Astrocyte (in vitro differentiated cells and primary cell): Measurements from ENCODE around the gene RSKR. TPM values are rescaled to one million over a fixed set of nuclear protein-coding genes. Genes with fewer than 3 reads are reported as not detected.
A peak's percentile ranks its signal among the peaks of the same experiment; 100 is the strongest.
"Not testable (repeated sequence)": the region's sequence is repeated elsewhere in the genome, so short reads cannot be mapped to it uniquely, and the experiment has no call there.

Source experiments
- DNase-seq: peaks from one replicate; pipeline ENCODE4 v3.0.0-alpha.2; 2010; ENCODE audit warnings: low read depth
- FAIRE-seq: peaks from 2 replicates; lab custom pipeline; 2011; peaks lifted over from hg19 to GRCh38; lab: Jason Lieb, UNC
- H2AFZ ChIP-seq: 2 replicates; pipeline ENCODE4 v1.6.0; 2012; ENCODE audit warnings: low read depth, low read length, inconsistent platforms
- H3K27ac ChIP-seq: 2 replicates; pipeline ENCODE4 v1.5.1; 2011; ENCODE audit warnings: low read depth, low read length, inconsistent platforms
- H3K27me3 ChIP-seq: 2 replicates; pipeline ENCODE4 v1.6.0; 2011; ENCODE audit warnings: low read length, inconsistent platforms; ENCODE audit not compliant: insufficient read depth
- H3K36me3 ChIP-seq: 2 replicates; pipeline ENCODE4 v1.5.1; 2011; ENCODE audit warnings: low read length, inconsistent platforms; ENCODE audit not compliant: insufficient read depth
- H3K4me1 ChIP-seq: 2 replicates; pipeline ENCODE4 v1.5.1; 2011; ENCODE audit warnings: low read length, inconsistent platforms; ENCODE audit not compliant: insufficient read depth
- H3K4me2 ChIP-seq: 2 replicates; pipeline ENCODE4 v1.6.0; 2012; ENCODE audit warnings: low read length, inconsistent platforms
- H3K4me3 ChIP-seq: 2 replicates; pipeline ENCODE4 v1.5.1; 2011; ENCODE audit warnings: low read depth, mild to moderate bottlenecking, low read length, inconsistent platforms; ENCODE audit not compliant: insufficient read depth
- H3K79me2 ChIP-seq: 2 replicates; pipeline ENCODE4 v1.6.0; 2012; ENCODE audit warnings: mild to moderate bottlenecking, low read length, inconsistent platforms; ENCODE audit not compliant: insufficient read depth
- H3K9ac ChIP-seq: 2 replicates; pipeline ENCODE4 v1.6.0; 2012; ENCODE audit warnings: mild to moderate bottlenecking, low read length, inconsistent platforms
- H3K9me3 ChIP-seq: 2 replicates; pipeline ENCODE4 v1.5.1; 2012; ENCODE audit warnings: low read depth, mild to moderate bottlenecking, low read length, inconsistent platforms; ENCODE audit not compliant: insufficient read depth
- H4K20me1 ChIP-seq: 2 replicates; pipeline ENCODE4 v1.6.0; 2012; ENCODE audit warnings: low read length, inconsistent platforms; ENCODE audit not compliant: insufficient read depth
- H3K27ac Mint-ChIP-seq: one replicate; pipeline ENCODE4 v1.8.0; 2021; ENCODE audit warnings: mild to moderate bottlenecking, mixed read lengths; ENCODE audit not compliant: unreplicated experiment
- H3K27me3 Mint-ChIP-seq: one replicate; pipeline ENCODE4 v1.8.0; 2021; ENCODE audit warnings: low read depth, mixed read lengths; ENCODE audit not compliant: unreplicated experiment
- H3K36me3 Mint-ChIP-seq: one replicate; pipeline ENCODE4 v1.8.0; 2021; ENCODE audit warnings: low read depth, mixed read lengths; ENCODE audit not compliant: unreplicated experiment
- H3K4me1 Mint-ChIP-seq: one replicate; pipeline ENCODE4 v1.8.0; 2021; ENCODE audit warnings: low read depth, mixed read lengths; ENCODE audit not compliant: unreplicated experiment
- H3K4me3 Mint-ChIP-seq: one replicate; pipeline ENCODE4 v1.8.0; 2021; ENCODE audit warnings: mild to moderate bottlenecking, moderate library complexity, mixed read lengths; ENCODE audit not compliant: unreplicated experiment
- H3K9me3 Mint-ChIP-seq: one replicate; pipeline ENCODE4 v1.8.0; 2021; ENCODE audit warnings: mild to moderate bottlenecking, mixed read lengths; ENCODE audit not compliant: unreplicated experiment
- CTCF ChIP-seq: IDR thresholded peaks from 2 replicates; pipeline ENCODE4 v1.5.1; 2011; ENCODE audit warnings: low read depth, mild to moderate bottlenecking, inconsistent platforms, low read length, moderate library complexity; ENCODE audit not compliant: insufficient read depth
- EZH2 ChIP-seq: IDR thresholded peaks from 2 replicates; pipeline ENCODE4 v1.6.1; 2012; ENCODE audit warnings: mild to moderate bottlenecking, low read length, inconsistent platforms; ENCODE audit not compliant: insufficient read depth
- total RNA-seq: library from RNA; stranded (reverse); gene quantifications from 2 replicates; pipeline ENCODE4 v1.2.1, GENCODE V29; 2021

Gene RSKR
- total RNA-seq, 1 donor from 2014 or later: 13.5 TPM

- Histone ChIP-seq H3K79me2 (no peaks in the 10 kb centered on the region), H3K9ac (no peak overlapping the region), H3K4me3 (no peak overlapping the region), H3K4me1 (no peaks in the 10 kb centered on the region), H3K27ac (no peak overlapping the region), H3K4me2 (no peak overlapping the region), H2AFZ (no peak overlapping the region), H4K20me1 (peaks cover 14% of the 10 kb centered on the region), H3K36me3 (peaks cover 39% of the 10 kb centered on the region), H3K9me3 (no peaks in the 10 kb centered on the region), H3K27me3 (no peaks in the 10 kb centered on the region)
- TF ChIP-seq EZH2 (no peak), CTCF (peak; percentile 65)
- Mint-ChIP-seq H3K4me1 (no peaks in the 10 kb centered on the region), H3K4me3 (no peak overlapping the region), H3K27me3 (no peaks in the 10 kb centered on the region), H3K36me3 (peaks cover 28% of the 10 kb centered on the region), H3K27ac (no peak overlapping the region), H3K9me3 (no peaks in the 10 kb centered on the region)
- DNase-seq (no peak), FAIRE-seq (no peak)
Measured at GRCh38 chr17:28612936-28613872, 781 bp downstream of the RSKR start.

GRCh38 chr17:28612531-28612930 lies 1.5 kb downstream of the RSKR start:
- H3K9me3 ChIP-seq: no peaks in the 10 kb centered on the region
- Mint-ChIP-seq H3K27me3 (no peaks in the 10 kb centered on the region), H3K36me3 (peaks cover 28% of the 10 kb centered on the region), H3K4me1 (no peaks in the 10 kb centered on the region), H3K27ac (no peak overlapping the region), H3K9me3 (no peaks in the 10 kb centered on the region), H3K4me3 (no peak overlapping the region)
- FAIRE-seq (no peak), DNase-seq (no peak)
- H3K4me2 ChIP-seq: no peak overlapping the region
- peaks cover 14% of the 10 kb centered on the region for H4K20me1 ChIP-seq
- H3K27ac ChIP-seq: no peak overlapping the region
- H2AFZ ChIP-seq: no peak overlapping the region
- no peaks in the 10 kb centered on the region for H3K27me3 ChIP-seq
- no peak overlapping the region for H3K4me3 ChIP-seq
- H3K4me1 ChIP-seq: no peaks in the 10 kb centered on the region
- no peak overlapping the region for H3K9ac ChIP-seq
- TF ChIP-seq CTCF (no peak), EZH2 (no peak)
- peaks cover 38% of the 10 kb centered on the region for H3K36me3 ChIP-seq
- H3K79me2 ChIP-seq: no peaks in the 10 kb centered on the region

GRCh38 chr17:28610376-28610775 lies 3.6 kb downstream of the RSKR start:
- Histone ChIP-seq H2AFZ (no peak overlapping the region), H3K4me3 (no peak overlapping the region), H3K9me3 (no peaks in the 10 kb centered on the region), H3K9ac (no peak overlapping the region), H3K79me2 (no peaks in the 10 kb centered on the region), H3K36me3 (peaks cover 17% of the 10 kb centered on the region), H3K4me2 (no peak overlapping the region), H3K4me1 (no peaks in the 10 kb centered on the region), H3K27me3 (no peaks in the 10 kb centered on the region), H3K27ac (no peak overlapping the region), H4K20me1 (peaks cover 12% of the 10 kb centered on the region)
- H3K4me3 Mint-ChIP-seq: no peak overlapping the region
- no peak for FAIRE-seq
- no peaks in the 10 kb centered on the region for H3K4me1 Mint-ChIP-seq
- TF ChIP-seq CTCF (no peak), EZH2 (no peak)
- no peak overlapping the region for H3K27ac Mint-ChIP-seq
- no peak for DNase-seq
- no peaks in the 10 kb centered on the region for H3K9me3 Mint-ChIP-seq
- H3K36me3 Mint-ChIP-seq: peaks cover 12% of the 10 kb centered on the region
- H3K27me3 Mint-ChIP-seq: no peaks in the 10 kb centered on the region

GRCh38 chr17:28604031-28604430 lies 10.0 kb downstream of the RSKR start:
- not testable (repeated sequence) for H3K27me3 Mint-ChIP-seq, H3K4me2 ChIP-seq, H3K4me1 Mint-ChIP-seq, H3K27ac Mint-ChIP-seq, H2AFZ ChIP-seq, H3K9me3 ChIP-seq, H3K4me1 ChIP-seq, H3K36me3 ChIP-seq, H4K20me1 ChIP-seq, H3K9me3 Mint-ChIP-seq, DNase-seq, FAIRE-seq, H3K9ac ChIP-seq, H3K4me3 ChIP-seq, H3K36me3 Mint-ChIP-seq, H3K27me3 ChIP-seq, H3K4me3 Mint-ChIP-seq, H3K79me2 ChIP-seq, H3K27ac ChIP-seq
